OCI-LY3 (cell line): ENCODE measurements around the gene TUBB2A.
"Not testable (repeated sequence)": the region's sequence is repeated elsewhere in the genome, so short reads cannot be mapped to it uniquely, and the experiment has no call there.

ENCODE experiments used
- CTCF ChIP-seq: fragments of 200-600, 300-600 bp; sonication (generic); IDR thresholded peaks from 2 replicates; pipeline ENCODE4 v1.5.1; 2014; ENCODE audit warnings: antibody characterized with exemption, low read length, low read depth
- EZH2phosphoT487 ChIP-seq: fragments of 200-600 bp; shearing (Covaris generic); IDR thresholded peaks from 2 replicates; pipeline ENCODE4 v1.6.1; 2018; ENCODE audit warnings: antibody characterized with exemption, mixed run types, low read depth

GRCh38 chr6:3189192-3189591, 31.8 kb upstream of the TUBB2A start:
- not testable (repeated sequence) for TF ChIP-seq CTCF, EZH2phosphoT487
